GM19455 (cell line): Measurements from ENCODE around the gene TNFAIP8L1.

ENCODE experiments used
- ATAC-seq: cut with Tn5 transposase; IDR thresholded peaks from one replicate; pipeline ENCODE4 v1.9.1; 2021; ENCODE audit not compliant: unreplicated experiment

The TNFAIP8L1 gene

DNA sequence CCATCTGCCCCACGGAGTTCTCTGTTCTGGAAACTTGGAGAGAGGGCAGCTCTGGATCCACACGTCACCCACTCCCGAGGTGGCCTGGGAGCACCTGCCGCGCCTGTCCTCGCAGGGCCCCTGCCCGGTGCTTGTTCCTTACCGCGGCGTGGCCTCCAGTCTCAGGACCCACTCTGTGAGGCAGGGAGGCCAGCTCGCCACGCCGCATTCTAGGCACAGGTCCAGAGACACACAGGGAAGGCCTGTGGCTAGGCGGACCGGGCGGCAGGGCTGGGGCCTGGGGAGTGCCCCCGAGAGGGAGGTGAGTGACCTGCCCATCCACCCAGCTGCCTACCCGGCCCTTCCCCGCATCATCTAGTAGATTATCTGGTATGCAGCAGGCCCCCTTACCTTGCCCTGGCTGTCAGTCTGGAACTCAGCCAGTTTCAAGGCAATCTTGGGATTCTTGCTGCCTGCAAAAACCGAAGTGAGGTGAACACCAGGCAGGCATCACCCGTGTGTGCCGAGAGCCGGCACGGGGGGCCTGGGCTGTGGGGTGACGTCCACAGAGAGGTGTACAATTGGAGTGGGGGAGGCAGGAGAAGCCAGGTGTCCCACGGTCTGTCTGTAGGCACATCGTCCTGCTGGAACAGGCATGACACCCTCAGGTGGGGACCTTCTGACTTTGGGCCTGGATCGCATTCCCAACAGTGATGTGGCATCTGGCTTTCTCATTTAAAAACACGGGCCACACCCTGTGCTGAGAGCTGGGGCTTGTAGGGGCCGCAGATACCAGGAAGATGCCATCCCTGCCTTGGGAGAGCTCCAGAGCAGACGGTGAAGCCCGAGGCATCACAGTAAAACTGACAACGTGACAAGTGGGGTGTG lies 60.7 kb downstream of the TNFAIP8L1 start:
- ATAC-seq = no peak

GRCh38 chr19:4700693-4700970 lies 61.3 kb downstream of the TNFAIP8L1 start:
- ATAC-seq = no peak

- no peak for ATAC-seq
Measured at GRCh38 chr19:4701557-4701956, 62.2 kb downstream of the TNFAIP8L1 start.

DNA sequence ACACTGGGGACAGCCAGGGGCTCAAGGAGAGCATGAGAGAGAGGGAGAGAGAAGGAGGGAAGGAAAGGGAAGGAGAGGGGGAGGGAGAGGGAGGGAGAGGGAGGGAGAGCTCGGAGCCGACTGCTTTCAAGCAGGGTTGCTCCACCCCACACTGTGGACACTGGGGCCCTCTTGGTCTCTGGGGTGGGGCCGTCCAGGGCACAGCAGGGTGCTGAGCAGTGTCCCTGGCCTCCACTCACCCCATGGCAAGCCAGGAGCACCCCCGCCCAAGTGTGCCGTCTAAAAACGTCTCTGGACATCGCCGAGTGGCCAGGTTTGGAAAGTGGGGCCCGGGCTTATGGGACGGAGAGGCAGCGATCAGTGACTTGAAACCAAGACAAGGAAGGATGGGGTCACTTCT lies 63.4 kb downstream of the TNFAIP8L1 start:
- ATAC-seq = no peak

- ATAC-seq = no peak
Measured at GRCh38 chr19:4703671-4704316, 64.5 kb downstream of the TNFAIP8L1 start.

- no peak for ATAC-seq
Measured at GRCh38 chr19:4704317-4704673, 65.0 kb downstream of the TNFAIP8L1 start.
